KOPT-K1 (cell line): ENCODE data around the gene OR6C4.
"Not testable (repeated sequence)": the region's sequence is repeated elsewhere in the genome, so short reads cannot be mapped to it uniquely, and the experiment has no call there.

Source experiments
- H3K27ac ChIP-seq: fragments of 200-600 bp; sonication (generic); 2 replicates; pipeline ENCODE4 v1.5.1; 2016; ENCODE audit warnings: antibody characterized with exemption, mild to moderate bottlenecking, low read depth, low read length; ENCODE audit not compliant: poor library complexity, severe bottlenecking
- H3K36me3 ChIP-seq: fragments of 200-600 bp; sonication (generic); 2 replicates; pipeline ENCODE4 v1.5.1; 2017; ENCODE audit warnings: antibody characterized with exemption, mild to moderate bottlenecking, low read length, moderate library complexity; ENCODE audit not compliant: insufficient read depth
- H3K9me3 ChIP-seq: fragments of 200-600 bp; sonication (generic); 2 replicates; pipeline ENCODE4 v1.5.1; 2017; ENCODE audit warnings: antibody characterized with exemption, low read length, mild to moderate bottlenecking; ENCODE audit not compliant: insufficient read depth, poor library complexity, severe bottlenecking

OR6C4 gene

DNA sequence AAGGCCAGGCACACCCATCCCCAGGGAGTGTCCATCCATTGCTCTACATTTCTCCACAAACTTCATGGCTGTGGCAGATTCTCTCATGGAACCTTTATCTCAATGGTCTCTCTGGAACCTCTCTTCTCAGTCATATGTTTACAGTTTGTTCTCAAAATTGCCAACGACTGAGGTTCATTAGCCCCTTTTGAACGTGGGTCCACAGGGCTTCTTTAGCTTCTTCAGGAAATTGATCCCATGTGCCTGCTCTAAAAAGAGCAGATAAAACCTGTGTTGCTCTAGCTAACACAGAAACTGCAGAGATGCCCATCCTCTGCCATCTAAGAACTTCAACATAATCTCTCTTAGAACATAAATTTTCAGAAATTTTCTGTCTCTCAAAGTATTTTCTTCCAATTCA lies at the start of gene OR6C4:
OR6C4 (plus strand) TSS at position 301 of the 400 bp plus-strand sequence. CDS start 1,625 bp downstream, outside the sequence.
- Histone ChIP-seq H3K36me3 (no peaks in the 10 kb centered on the region), H3K27ac (no peak within 1 kb of the TSS), H3K9me3 (peaks cover 5% of the 10 kb centered on the region)

- no peak overlapping the region for H3K27ac ChIP-seq
- no peaks in the 10 kb centered on the region for H3K36me3 ChIP-seq
Measured at GRCh38 chr12:55499810-55500252, 49.6 kb upstream of the OR6C4 start.

GRCh38 chr12:55501601-55502000 lies 47.8 kb upstream of the OR6C4 start:
- no peaks in the 10 kb centered on the region for H3K36me3 ChIP-seq

More at GRCh38 chr12:55499810-55500252, 49.6 kb upstream of the OR6C4 start:
- no peaks in the 10 kb centered on the region for H3K9me3 ChIP-seq

DNA sequence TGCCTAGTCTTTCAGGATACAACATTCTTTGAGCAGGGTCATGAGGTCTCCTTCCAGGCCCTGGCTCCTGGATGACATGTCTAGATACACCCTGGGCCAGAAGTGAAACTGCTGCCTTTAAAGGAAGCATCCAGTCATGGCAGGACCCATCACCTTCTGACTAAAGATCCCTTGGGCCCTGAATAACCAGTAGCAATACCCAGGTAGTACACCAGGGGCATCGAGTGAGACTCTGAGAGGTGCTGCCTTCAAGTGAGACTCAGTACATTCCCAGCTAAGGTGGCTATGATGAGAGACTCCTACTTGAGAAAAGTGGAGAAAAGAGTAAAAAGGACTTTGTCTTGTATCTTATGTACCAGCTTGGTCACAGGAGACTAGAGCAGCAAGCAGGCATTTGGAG lies 33.7 kb upstream of the OR6C4 start:
- Histone ChIP-seq H3K36me3 (no peaks in the 10 kb centered on the region), H3K27ac (no peak overlapping the region), H3K9me3 (peaks cover 6% of the 10 kb centered on the region)

More at GRCh38 chr12:55501601-55502000, 47.8 kb upstream of the OR6C4 start:
- Histone ChIP-seq H3K27ac (no peak overlapping the region), H3K9me3 (no peaks in the 10 kb centered on the region)

DNA sequence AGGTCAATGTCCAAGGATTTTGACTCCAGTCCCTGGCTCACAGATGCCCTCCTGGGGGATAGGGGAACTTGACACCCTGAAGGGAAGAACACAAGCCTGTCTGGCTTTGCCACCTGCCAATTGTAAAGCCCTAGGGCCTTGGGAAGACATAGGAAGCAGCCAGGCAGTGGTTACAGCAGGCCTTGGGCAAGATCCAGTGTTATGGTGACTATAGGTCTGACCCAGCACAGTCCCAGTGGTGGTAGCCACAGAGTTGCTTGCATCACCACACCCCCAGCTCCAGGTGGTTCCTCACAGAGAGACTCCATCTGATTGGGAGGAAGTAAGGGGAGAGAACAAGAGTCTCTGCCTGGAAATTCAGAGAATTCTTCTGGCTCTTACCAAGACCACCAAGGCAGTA lies 33.0 kb upstream of the OR6C4 start:
- H3K27ac ChIP-seq = no peak overlapping the region
- H3K9me3 ChIP-seq = peaks cover 6% of the 10 kb centered on the region
- H3K36me3 ChIP-seq = no peaks in the 10 kb centered on the region

DNA sequence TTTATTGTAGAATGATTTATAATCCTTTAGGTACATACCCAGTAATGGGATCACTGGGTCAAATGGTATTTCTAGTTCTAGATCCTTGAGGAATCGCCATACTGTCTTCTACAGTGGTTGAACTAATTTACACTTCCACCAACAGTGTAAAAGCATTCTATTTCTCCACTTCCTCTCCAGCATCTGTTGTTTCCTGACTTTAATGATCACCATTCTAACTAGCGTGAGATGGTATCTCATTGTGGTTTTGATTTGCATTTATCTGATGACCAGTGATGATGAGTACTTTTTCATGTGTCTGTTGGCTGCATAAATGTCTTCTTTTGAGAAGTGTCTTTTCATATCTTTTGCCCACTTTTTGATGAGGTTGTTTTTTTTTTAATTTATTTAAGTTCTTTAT lies 1.2 kb upstream of the OR6C4 start:
- not testable (repeated sequence) for H3K27ac ChIP-seq, H3K36me3 ChIP-seq, H3K9me3 ChIP-seq

- H3K36me3 ChIP-seq = no peaks in the 10 kb centered on the region
- peaks cover 5% of the 10 kb centered on the region for H3K9me3 ChIP-seq
- no peak overlapping the region for H3K27ac ChIP-seq
Measured at GRCh38 chr12:55548756-55549155, 646 bp upstream of the OR6C4 start.

DNA sequence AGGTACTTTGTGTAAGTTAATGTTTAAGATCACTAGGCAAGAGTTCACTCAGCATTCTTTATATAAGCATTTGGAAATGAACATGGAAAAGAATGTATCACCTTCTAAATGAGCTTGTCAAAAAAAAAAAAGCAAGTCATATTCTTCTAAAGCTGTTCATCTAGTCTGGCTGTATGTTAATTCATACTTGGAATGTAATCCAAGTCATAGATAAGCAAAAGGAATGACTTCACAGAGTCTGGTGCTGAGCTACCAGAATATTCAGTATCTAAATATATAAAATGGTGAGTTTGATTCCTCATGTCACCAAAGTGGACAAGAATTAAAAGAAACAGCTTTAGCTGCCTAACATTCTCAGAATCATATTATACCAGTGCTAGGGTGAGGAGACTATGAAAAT lies 4.9 kb downstream of the OR6C4 start:
- Histone ChIP-seq H3K36me3 (no peaks in the 10 kb centered on the region), H3K27ac (no peak overlapping the region), H3K9me3 (no peaks in the 10 kb centered on the region)

- not testable (repeated sequence) for H3K36me3 ChIP-seq, H3K27ac ChIP-seq
- H3K9me3 ChIP-seq = peaks cover 25% of the 10 kb centered on the region
Measured at GRCh38 chr12:55570060-55570459, 20.7 kb downstream of the OR6C4 start.

DNA sequence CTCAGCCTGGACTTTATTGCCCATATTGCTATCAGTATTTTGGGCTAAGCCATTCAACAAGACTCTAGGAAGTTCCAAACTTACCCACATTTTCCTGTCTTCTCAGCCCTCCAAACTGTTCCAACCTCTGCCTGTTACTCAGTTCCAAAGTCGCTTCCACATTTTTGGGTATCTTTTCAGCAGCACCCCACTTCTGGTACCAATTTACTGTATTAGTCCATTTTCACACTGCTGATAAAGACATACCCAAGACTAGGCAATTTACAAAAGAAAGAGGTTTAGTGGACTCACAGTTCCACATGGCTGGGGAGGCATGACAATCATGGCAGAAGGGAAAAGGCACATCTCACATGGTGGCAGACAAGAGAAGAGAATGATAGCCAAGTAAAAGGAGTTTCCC lies 21.3 kb downstream of the OR6C4 start:
- peaks cover 25% of the 10 kb centered on the region for H3K9me3 ChIP-seq
- not testable (repeated sequence) for H3K27ac ChIP-seq

GRCh38 chr12:55572168-55572567 lies 22.8 kb downstream of the OR6C4 start, which contains the start of gene OR2AP1:
OR2AP1 (plus strand) TSS chr12:55572468; CDS start chr12:55574415, 1,947 bp downstream.
- H3K36me3 ChIP-seq = no peaks in the 10 kb centered on the region
- no peak within 1 kb of the TSS for H3K27ac ChIP-seq
- H3K9me3 ChIP-seq = peaks cover 25% of the 10 kb centered on the region

More for the DNA sequence above, 21.3 kb downstream of the OR6C4 start:
- H3K36me3 ChIP-seq = not testable (repeated sequence)

GRCh38 chr12:55582066-55582465 lies 32.7 kb downstream of the OR6C4 start:
- Histone ChIP-seq H3K27ac (no peak overlapping the region), H3K9me3 (no peaks in the 10 kb centered on the region), H3K36me3 (no peaks in the 10 kb centered on the region)

DNA sequence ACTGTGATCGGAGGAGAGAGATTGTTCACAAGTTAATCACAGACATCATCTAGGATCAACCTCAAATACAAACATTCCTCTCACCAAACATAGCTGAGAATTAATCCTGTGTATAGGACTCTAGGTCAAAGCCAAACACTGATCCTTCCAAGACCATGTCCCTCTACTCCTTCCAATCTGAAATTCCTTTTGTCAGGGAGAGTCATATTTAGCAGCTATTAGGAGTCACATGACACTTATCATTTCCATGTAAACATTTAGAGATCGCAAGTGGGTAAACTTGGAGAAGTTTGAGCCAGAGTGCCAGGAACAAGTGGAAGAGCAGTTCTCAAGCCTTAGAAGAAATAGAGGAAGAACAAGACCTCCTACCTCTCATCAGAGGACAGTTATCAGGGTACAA lies 36.4 kb downstream of the OR6C4 start:
- Histone ChIP-seq H3K9me3 (no peaks in the 10 kb centered on the region), H3K27ac (no peak overlapping the region), H3K36me3 (no peaks in the 10 kb centered on the region)

- not testable (repeated sequence) for H3K36me3 ChIP-seq, H3K9me3 ChIP-seq, H3K27ac ChIP-seq
Measured at GRCh38 chr12:55590152-55590551, 40.8 kb downstream of the OR6C4 start.
